ENCODE data around the gene CDK5RAP3. TPM values are rescaled to one million over a fixed set of nuclear protein-coding genes. Genes with fewer than 3 reads are reported as not detected.

CDK5RAP3 gene
- total RNA-seq, 6 donors from 2014 or later = 76.6 to 661 (median 160) TPM

GRCh38 chr17:47992216-47992615 is 21.3 kb downstream of the CDK5RAP3 start:
- peaks cover 0 to 8% (median 3%) of the 10 kb centered on the region in 4 donors for H3K4me1 ChIP-seq
- H3K9me3 ChIP-seq = no peaks in the 10 kb centered on the region
- 68 to 74% methylated on average over 4 of the region's 4 CpGs for WGBS, 2 donors
- H3K4me3 ChIP-seq = no peak overlapping the region
- no peak for ATAC-seq (ENCODE audit: low FRiP score in 2 of 2)
- no peak for TF ChIP-seq POLR2AphosphoS5 (IDR thresholded peaks at IDR 0.05)
- no peak for TF ChIP-seq CTCF (IDR thresholded peaks at IDR 0.05)
- no peak for TF ChIP-seq EP300 (IDR thresholded peaks at IDR 0.05)
- TF ChIP-seq POLR2A (IDR thresholded peaks at IDR 0.05) = no peak
- H3K27me3 ChIP-seq = no peaks in the 10 kb centered on the region
- no peak overlapping the region for H3K27ac ChIP-seq
- H3K36me3 ChIP-seq = no peaks in the 10 kb centered on the region
- DNase-seq = no peak

- no peaks in the 10 kb centered on the region for H3K9me3 ChIP-seq
- no peaks in the 10 kb centered on the region for H3K36me3 ChIP-seq
- WGBS, 2 donors = 77 to 82% methylated on average over 9 of the region's 9 CpGs
- DNase-seq (no peak), ATAC-seq (ENCODE audit: low FRiP score in 2 of 2) (no peak)
- TF ChIP-seq CTCF (IDR thresholded peaks at IDR 0.05) (no peak), POLR2A (IDR thresholded peaks at IDR 0.05) (no peak), POLR2AphosphoS5 (IDR thresholded peaks at IDR 0.05) (no peak), EP300 (IDR thresholded peaks at IDR 0.05) (no peak)
- H3K4me1 ChIP-seq = no peaks in the 10 kb centered on the region
- H3K27me3 ChIP-seq = no peaks in the 10 kb centered on the region
- no peak overlapping the region for H3K4me3 ChIP-seq
- no peak overlapping the region for H3K27ac ChIP-seq
Observed at GRCh38 chr17:47993031-47993564, 22.2 kb downstream of the CDK5RAP3 start.

- no peaks in the 10 kb centered on the region for H3K4me1 ChIP-seq
- no peak overlapping the region for H3K27ac ChIP-seq
- TF ChIP-seq EP300 (IDR thresholded peaks at IDR 0.05) (no peak), CTCF (IDR thresholded peaks at IDR 0.05) (no peak), POLR2A (IDR thresholded peaks at IDR 0.05) (no peak), POLR2AphosphoS5 (IDR thresholded peaks at IDR 0.05) (no peak)
- no peaks in the 10 kb centered on the region for H3K27me3 ChIP-seq
- WGBS, 2 donors = 79% methylated on average over 5 of the region's 5 CpGs
- H3K36me3 ChIP-seq = no peaks in the 10 kb centered on the region
- H3K9me3 ChIP-seq = no peaks in the 10 kb centered on the region
- no peak for ATAC-seq (ENCODE audit: low FRiP score in 2 of 2)
- no peak overlapping the region for H3K4me3 ChIP-seq
- no peak for DNase-seq
Observed at GRCh38 chr17:47993964-47994363, 23.1 kb downstream of the CDK5RAP3 start.

GRCh38 chr17:47994724-47995123 is 23.8 kb downstream of the CDK5RAP3 start:
- Histone ChIP-seq H3K36me3 (no peaks in the 10 kb centered on the region), H3K27ac (no peak overlapping the region), H3K4me3 (no peak overlapping the region), H3K27me3 (no peaks in the 10 kb centered on the region), H3K9me3 (no peaks in the 10 kb centered on the region), H3K4me1 (no peaks in the 10 kb centered on the region)
- no peak for DNase-seq
- peak in 1 of 2 donors; percentile 16 for ATAC-seq (ENCODE audit: low FRiP score in 2 of 2)
- WGBS, 2 donors = 76 to 92% methylated on average over 3 to 4 of the region's 4 CpGs
- TF ChIP-seq POLR2AphosphoS5 (IDR thresholded peaks at IDR 0.05) (no peak), EP300 (IDR thresholded peaks at IDR 0.05) (no peak), CTCF (IDR thresholded peaks at IDR 0.05) (no peak), POLR2A (IDR thresholded peaks at IDR 0.05) (no peak)

GRCh38 chr17:47995241-47995935 is 24.5 kb downstream of the CDK5RAP3 start:
- no peak overlapping the region for H3K27ac ChIP-seq
- no peak for TF ChIP-seq EP300 (IDR thresholded peaks at IDR 0.05)
- no peaks in the 10 kb centered on the region for H3K9me3 ChIP-seq
- DNase-seq = no peak
- H3K27me3 ChIP-seq = no peaks in the 10 kb centered on the region
- no peak for ATAC-seq (ENCODE audit: low FRiP score in 2 of 2)
- H3K36me3 ChIP-seq = no peaks in the 10 kb centered on the region
- WGBS, 2 donors = 64 to 84% methylated on average over 7 to 13 of the region's 13 CpGs
- no peaks in the 10 kb centered on the region for H3K4me1 ChIP-seq
- H3K4me3 ChIP-seq = no peak overlapping the region

Data from upper lobe of left lung (tissue), 6 donors.